Measurements from ENCODE around the gene PLA2G10. TPM values are rescaled to one million over a fixed set of nuclear protein-coding genes. Genes with fewer than 3 reads are reported as not detected.
"Not testable (repeated sequence)": the region's sequence is repeated elsewhere in the genome, so short reads cannot be mapped to it uniquely, and the experiment has no call there.

PLA2G10 gene
- total RNA-seq (2016; rRNA removed; fragmentation: Illumina TruSeq; extraction: Trizol) = not detected in 2 replicates
- total RNA-seq (2016; cell fraction: cytosol; rRNA removed; fragmentation: Illumina TruSeq; extraction: Trizol; ENCODE audit: low read depth) = not detected in 2 replicates
- total RNA-seq (2016; cell fraction: insoluble cytoplasmic fraction; rRNA removed; fragmentation: Illumina TruSeq; extraction: Trizol) = not detected in 2 replicates
- total RNA-seq (2016; cell fraction: membrane; rRNA removed; fragmentation: Illumina TruSeq; extraction: Trizol) = not detected in 2 replicates
- not detected in 2 replicates for total RNA-seq (2016; cell fraction: nucleus; rRNA removed; fragmentation: Illumina TruSeq; extraction: Trizol)
- not detected in 2 replicates for polyA plus RNA-seq (2011; rRNA removed)
- polyA plus RNA-seq (2011; cell fraction: cytosol; rRNA removed) = 0.05 TPM in 1 of 2 replicates, not detected in the other
- polyA plus RNA-seq (2011; cell fraction: nucleus; rRNA removed) = not detected in 2 replicates
- not detected in 2 replicates for polyA plus RNA-seq (2012)
- not detected in 2 replicates for polyA plus RNA-seq (2016; cell fraction: cytosol; fragmentation: Illumina TruSeq; extraction: Trizol; ENCODE audit: low read depth)
- not detected in 2 replicates for polyA plus RNA-seq (2016; cell fraction: insoluble cytoplasmic fraction; fragmentation: Illumina TruSeq; extraction: Trizol; ENCODE audit: low read depth)
- polyA plus RNA-seq (2016; cell fraction: membrane; fragmentation: Illumina TruSeq; extraction: Trizol; ENCODE audit: low read depth) = not detected in 2 replicates
- not detected in 2 replicates for polyA plus RNA-seq (2016; cell fraction: nucleus; fragmentation: Illumina TruSeq; extraction: Trizol; ENCODE audit: insufficient read depth, low read depth)
- not detected in 2 replicates for polyA minus RNA-seq (2011; rRNA and poly(A)+ RNA removed; ENCODE audit: low replicate concordance)
- polyA minus RNA-seq (2011; cell fraction: cytosol; rRNA and poly(A)+ RNA removed) = not detected in 2 replicates
- polyA minus RNA-seq (2011; cell fraction: nucleus; rRNA and poly(A)+ RNA removed) = not detected in 2 replicates
- Bru-seq, nascent RNA = not detected
- BruChase-seq, experiment 1, labeled RNA remaining after a 6-hour chase = percentile 5 among the genes with signal in this experiment
- BruChase-seq, experiment 2, labeled RNA remaining after a 2-hour chase = not detected
- long read RNA-seq, experiment 1 = 0 reads
- long read RNA-seq, experiment 2 = 0 reads

GRCh38 chr16:14694129-14694528 lies at the start of gene PLA2G10:
Gene PLA2G10 (minus strand): TSS chr16:14694308. CDS start chr16:14694229, 79 bp downstream.
- H3K4me1 ChIP-seq (ENCODE audit: insufficient read depth, low read length); H2AFZ ChIP-seq (ENCODE audit: low read length); BruUV-seq (replicated peaks); H4K20me1 ChIP-seq (ENCODE audit: insufficient read depth, low read length); H3K9ac ChIP-seq (ENCODE audit: insufficient read depth, low read depth, low read length); H3K4me2 ChIP-seq (ENCODE audit: low read depth, low read length); FAIRE-seq; H3K27ac ChIP-seq (ENCODE audit: extremely low read length, insufficient read depth, low read length); H3K27me3 ChIP-seq (ENCODE audit: control insufficient read depth in 1 of 2, insufficient read depth in 2 of 2, low read length in 2 of 2); H3K36me3 ChIP-seq (replicated peaks in 1 of 2; ENCODE audit: control insufficient read depth in 1 of 2, insufficient read depth in 2 of 2, low read length in 2 of 2); H3K4me3 ChIP-seq (replicated peaks in 1 of 3; ENCODE audit: insufficient read depth in 1 of 3, low read depth in 2 of 3, low read length in 3 of 3); H3K79me2 ChIP-seq (ENCODE audit: insufficient read depth, low read length); CTCF ChIA-PET (ENCODE audit: low intra/inter-chr PET ratio, low total read pairs); DNase-seq (ENCODE audit: low spot score); H3K9me3 ChIP-seq (ENCODE audit: low read length); POLR2A ChIA-PET; intact Hi-C loops (cut with micrococcal nuclease; ENCODE audit: unreplicated experiment); in situ Hi-C loops (cut with HindIII; ENCODE audit: extremely low pct_ligation_motif_present, low pct_unique_long_range_greater_than_20kb): not testable (repeated sequence)
- peak; percentile 52 for ATAC-seq
- no CpG with 5 or more reads among the region's 28 CpGs for WGBS (ENCODE audit: low lambda C conversion rate)

DNA sequence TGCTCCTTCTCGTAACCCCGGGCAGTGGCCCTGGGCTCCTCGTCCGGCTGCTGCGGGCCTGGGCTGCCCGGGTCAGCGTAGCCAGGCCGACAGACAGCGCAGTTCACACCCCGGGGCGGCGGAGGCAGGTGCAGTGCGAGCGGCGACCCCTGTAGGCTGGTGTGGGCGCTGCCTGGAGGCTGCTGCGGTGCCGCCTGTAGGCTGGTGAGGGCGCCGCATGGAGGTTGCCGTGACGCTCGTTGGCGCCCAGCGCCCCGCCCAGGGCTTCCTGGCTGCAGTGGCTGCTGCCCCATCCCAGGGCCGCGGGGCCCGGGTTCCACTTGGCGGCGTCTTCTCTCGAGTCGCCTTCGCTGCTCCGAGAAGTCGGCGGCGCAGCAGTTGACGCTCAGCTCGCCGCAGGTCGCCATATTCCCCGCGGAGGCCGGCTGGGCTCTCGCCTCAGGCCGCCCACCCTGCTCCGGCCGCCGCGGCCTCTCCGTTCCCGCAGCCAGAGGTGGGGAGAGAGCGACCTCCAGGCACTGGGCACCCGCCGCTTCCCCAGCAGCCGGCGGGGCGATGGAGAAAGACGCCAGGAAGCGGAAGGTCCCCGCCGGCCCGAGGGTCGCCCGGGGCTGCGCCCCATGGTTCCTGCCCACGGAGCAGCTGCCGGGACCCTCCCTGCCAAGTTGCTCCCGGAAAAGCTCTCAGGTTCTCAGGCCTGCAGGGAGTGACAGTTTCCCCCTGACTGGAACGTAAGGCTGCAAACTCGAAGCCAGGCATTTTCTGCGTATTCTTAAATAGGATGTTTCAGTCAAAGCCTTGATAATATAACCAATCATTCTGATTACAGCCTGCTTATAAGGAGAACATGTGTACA lies 48.4 kb upstream of the PLA2G10 start, which contains the start of gene NPIPA2:
TSS of gene NPIPA2 (plus strand) at position 261 of the 856 bp plus-strand sequence. CDS start 5,533 bp downstream, outside the sequence.
- TSS peak; percentile 96 for BruUV-seq (replicated peaks)

DNA sequence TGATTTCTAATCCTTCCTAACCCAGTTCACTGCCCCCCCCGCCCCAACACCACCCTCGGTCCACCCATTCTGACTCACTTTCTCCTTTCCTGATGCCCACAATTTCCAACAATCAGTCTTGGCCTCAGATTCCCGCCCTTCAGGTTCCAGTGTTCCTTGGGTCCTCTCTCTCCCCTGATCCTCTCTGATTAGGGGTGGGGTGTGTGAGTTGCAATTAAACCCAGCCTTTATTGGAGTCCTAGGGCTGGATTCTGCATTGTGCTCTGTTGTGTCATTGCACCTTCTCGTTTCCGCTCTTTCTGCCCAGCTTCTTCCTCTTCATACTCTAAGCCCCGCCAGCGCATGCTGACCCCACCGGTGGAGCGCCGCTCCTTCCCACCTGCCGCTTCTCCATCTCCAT lies 47.7 kb upstream of the PLA2G10 start:
- WGBS (ENCODE audit: low lambda C conversion rate) = no CpG with 5 or more reads among the region's 11 CpGs
- H3K27me3 ChIP-seq (ENCODE audit: control insufficient read depth in 1 of 2, insufficient read depth in 2 of 2, low read length in 2 of 2); intact Hi-C loops (cut with micrococcal nuclease; ENCODE audit: unreplicated experiment); BruUV-seq (replicated peaks); in situ Hi-C loops (cut with HindIII; ENCODE audit: extremely low pct_ligation_motif_present, low pct_unique_long_range_greater_than_20kb); H3K9ac ChIP-seq (ENCODE audit: insufficient read depth, low read depth, low read length); POLR2A ChIA-PET; H3K4me3 ChIP-seq (replicated peaks in 1 of 3; ENCODE audit: insufficient read depth in 1 of 3, low read depth in 2 of 3, low read length in 3 of 3); H3K27ac ChIP-seq (ENCODE audit: extremely low read length, insufficient read depth, low read length); H2AFZ ChIP-seq (ENCODE audit: low read length); H3K9me3 ChIP-seq (ENCODE audit: low read length); H3K36me3 ChIP-seq (replicated peaks in 1 of 2; ENCODE audit: control insufficient read depth in 1 of 2, insufficient read depth in 2 of 2, low read length in 2 of 2); DNase-seq (ENCODE audit: low spot score); H3K4me1 ChIP-seq (ENCODE audit: insufficient read depth, low read length); CTCF ChIA-PET (ENCODE audit: low intra/inter-chr PET ratio, low total read pairs); H3K79me2 ChIP-seq (ENCODE audit: insufficient read depth, low read length); FAIRE-seq; H3K4me2 ChIP-seq (ENCODE audit: low read depth, low read length); H4K20me1 ChIP-seq (ENCODE audit: insufficient read depth, low read length): not testable (repeated sequence)
- peak; percentile 1 for ATAC-seq

More for the DNA sequence above, 48.4 kb upstream of the PLA2G10 start, which contains the start of gene NPIPA2:
- in situ Hi-C loops (cut with HindIII; ENCODE audit: extremely low pct_ligation_motif_present, low pct_unique_long_range_greater_than_20kb); POLR2A ChIA-PET; H3K4me3 ChIP-seq (replicated peaks in 1 of 3; ENCODE audit: insufficient read depth in 1 of 3, low read depth in 2 of 3, low read length in 3 of 3); H3K79me2 ChIP-seq (ENCODE audit: insufficient read depth, low read length); H2AFZ ChIP-seq (ENCODE audit: low read length); H3K36me3 ChIP-seq (replicated peaks in 1 of 2; ENCODE audit: control insufficient read depth in 1 of 2, insufficient read depth in 2 of 2, low read length in 2 of 2); H4K20me1 ChIP-seq (ENCODE audit: insufficient read depth, low read length); H3K9me3 ChIP-seq (ENCODE audit: low read length); H3K4me2 ChIP-seq (ENCODE audit: low read depth, low read length); FAIRE-seq; H3K27me3 ChIP-seq (ENCODE audit: control insufficient read depth in 1 of 2, insufficient read depth in 2 of 2, low read length in 2 of 2); H3K27ac ChIP-seq (ENCODE audit: extremely low read length, insufficient read depth, low read length); H3K9ac ChIP-seq (ENCODE audit: insufficient read depth, low read depth, low read length); H3K4me1 ChIP-seq (ENCODE audit: insufficient read depth, low read length); CTCF ChIA-PET (ENCODE audit: low intra/inter-chr PET ratio, low total read pairs); DNase-seq (ENCODE audit: low spot score); intact Hi-C loops (cut with micrococcal nuclease; ENCODE audit: unreplicated experiment): not testable (repeated sequence)
- ATAC-seq = peak; percentile 98
- no CpG with 5 or more reads among the region's 73 CpGs for WGBS (ENCODE audit: low lambda C conversion rate)

All from HepG2 (cell line).